Endothelial cell of umbilical vein (primary cell): ENCODE measurements around the gene NFIA.

ENCODE experiments used
- EZH2 ChIP-seq: IDR thresholded peaks from 2 replicates; pipeline ENCODE4 v1.6.1; 2012; ENCODE audit warnings: borderline replicate concordance, low read depth, mild to moderate bottlenecking, moderate library complexity, low read length, inconsistent platforms; ENCODE audit not compliant: severe bottlenecking
- FOS ChIP-seq: IDR thresholded peaks from 2 replicates; pipeline ENCODE4 v1.6.1; 2011; ENCODE audit warnings: mild to moderate bottlenecking, low read length, moderate library complexity, borderline replicate concordance; ENCODE audit not compliant: insufficient read depth
- GATA2 ChIP-seq: IDR thresholded peaks from 2 replicates; pipeline ENCODE4 v1.7.0; 2011; ENCODE audit warnings: low read depth, mild to moderate bottlenecking, moderate library complexity, mixed read lengths, low read length; ENCODE audit not compliant: insufficient read length, insufficient read depth
- JUN ChIP-seq: IDR thresholded peaks from 2 replicates; pipeline ENCODE4 v1.6.1; 2011; ENCODE audit warnings: borderline replicate concordance, low read depth; ENCODE audit not compliant: insufficient read length, insufficient read depth
- MYC ChIP-seq: IDR thresholded peaks from one replicate; pipeline ENCODE4 v1.6.1; 2011; ENCODE audit warnings: mild to moderate bottlenecking, low read depth, low read length
- POLR2A ChIP-seq: IDR thresholded peaks from 2 replicates; pipeline ENCODE4 v1.6.1; 2012; ENCODE audit warnings: low read depth, mild to moderate bottlenecking, control low read depth, low read length
- POLR2AphosphoS5 ChIP-seq: IDR thresholded peaks from 2 replicates; pipeline ENCODE4 v1.6.1; 2012; ENCODE audit warnings: low read depth, mild to moderate bottlenecking, control low read depth, low read length, moderate library complexity; ENCODE audit not compliant: insufficient read depth
- TF ChIP-seq, protein P1 (sequence below), 2 donors: IDR thresholded peaks; 1 replicate in 1 of 2; 2 replicates in 1 of 2; pipeline ENCODE4 v1.5.1; 2011; ENCODE audit warnings: low read length in 2 of 2, mild to moderate bottlenecking in 2 of 2, moderate library complexity in 2 of 2, control low read depth in 1 of 2, inconsistent platforms in 1 of 2, low read depth in 1 of 2; ENCODE audit not compliant: insufficient read depth in 1 of 2; ENCODE audit errors: extremely low read depth in 1 of 2
- TF ChIP-seq, protein P2 (sequence below): IDR thresholded peaks from 2 replicates; pipeline ENCODE4 v1.6.1; 2011; ENCODE audit not compliant: insufficient read depth, insufficient read length

DNA sequence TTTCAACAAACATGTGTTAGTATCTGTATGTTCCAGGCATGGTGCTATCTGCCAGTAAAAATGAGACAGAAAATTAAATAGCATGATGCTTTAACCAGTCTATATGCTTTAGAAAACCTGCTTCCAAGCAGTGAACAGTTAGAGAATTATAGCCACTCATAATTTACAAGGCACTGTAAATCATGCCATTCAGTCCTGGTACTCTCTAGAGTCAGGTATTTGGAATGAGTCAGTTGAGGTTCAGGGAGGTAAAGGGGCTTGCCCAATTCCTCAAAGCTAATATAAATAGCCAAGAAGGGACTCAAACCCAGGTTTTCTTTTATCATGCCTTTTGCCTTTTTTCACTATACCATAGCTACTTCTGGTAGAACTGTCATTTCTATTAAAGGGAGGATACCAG is 184.4 kb downstream of the NFIA start:
- TF ChIP-seq, protein P1, sequence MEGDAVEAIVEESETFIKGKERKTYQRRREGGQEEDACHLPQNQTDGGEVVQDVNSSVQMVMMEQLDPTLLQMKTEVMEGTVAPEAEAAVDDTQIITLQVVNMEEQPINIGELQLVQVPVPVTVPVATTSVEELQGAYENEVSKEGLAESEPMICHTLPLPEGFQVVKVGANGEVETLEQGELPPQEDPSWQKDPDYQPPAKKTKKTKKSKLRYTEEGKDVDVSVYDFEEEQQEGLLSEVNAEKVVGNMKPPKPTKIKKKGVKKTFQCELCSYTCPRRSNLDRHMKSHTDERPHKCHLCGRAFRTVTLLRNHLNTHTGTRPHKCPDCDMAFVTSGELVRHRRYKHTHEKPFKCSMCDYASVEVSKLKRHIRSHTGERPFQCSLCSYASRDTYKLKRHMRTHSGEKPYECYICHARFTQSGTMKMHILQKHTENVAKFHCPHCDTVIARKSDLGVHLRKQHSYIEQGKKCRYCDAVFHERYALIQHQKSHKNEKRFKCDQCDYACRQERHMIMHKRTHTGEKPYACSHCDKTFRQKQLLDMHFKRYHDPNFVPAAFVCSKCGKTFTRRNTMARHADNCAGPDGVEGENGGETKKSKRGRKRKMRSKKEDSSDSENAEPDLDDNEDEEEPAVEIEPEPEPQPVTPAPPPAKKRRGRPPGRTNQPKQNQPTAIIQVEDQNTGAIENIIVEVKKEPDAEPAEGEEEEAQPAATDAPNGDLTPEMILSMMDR (IDR thresholded peaks at IDR 0.05; ENCODE audit: extremely low read depth in 1 of 2, insufficient read depth in 1 of 2, low read depth in 1 of 2, low read length in 2 of 2) = no peak
- no peak for TF ChIP-seq GATA2
- no peak for TF ChIP-seq POLR2A
- TF ChIP-seq POLR2AphosphoS5 = no peak
- no peak for TF ChIP-seq EZH2
- TF ChIP-seq, protein P2, sequence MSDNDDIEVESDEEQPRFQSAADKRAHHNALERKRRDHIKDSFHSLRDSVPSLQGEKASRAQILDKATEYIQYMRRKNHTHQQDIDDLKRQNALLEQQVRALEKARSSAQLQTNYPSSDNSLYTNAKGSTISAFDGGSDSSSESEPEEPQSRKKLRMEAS = no peak
- no peak for TF ChIP-seq JUN
- no peak for TF ChIP-seq MYC
- TF ChIP-seq FOS = no peak
